ENCODE data around the gene HSD11B1L. TPM values are rescaled to one million over a fixed set of nuclear protein-coding genes. Genes with fewer than 3 reads are reported as not detected.

HSD11B1L gene
- total RNA-seq, 4 donors from 2014 or later: 20.1 to 38.1 (median 24.8) TPM

DNA sequence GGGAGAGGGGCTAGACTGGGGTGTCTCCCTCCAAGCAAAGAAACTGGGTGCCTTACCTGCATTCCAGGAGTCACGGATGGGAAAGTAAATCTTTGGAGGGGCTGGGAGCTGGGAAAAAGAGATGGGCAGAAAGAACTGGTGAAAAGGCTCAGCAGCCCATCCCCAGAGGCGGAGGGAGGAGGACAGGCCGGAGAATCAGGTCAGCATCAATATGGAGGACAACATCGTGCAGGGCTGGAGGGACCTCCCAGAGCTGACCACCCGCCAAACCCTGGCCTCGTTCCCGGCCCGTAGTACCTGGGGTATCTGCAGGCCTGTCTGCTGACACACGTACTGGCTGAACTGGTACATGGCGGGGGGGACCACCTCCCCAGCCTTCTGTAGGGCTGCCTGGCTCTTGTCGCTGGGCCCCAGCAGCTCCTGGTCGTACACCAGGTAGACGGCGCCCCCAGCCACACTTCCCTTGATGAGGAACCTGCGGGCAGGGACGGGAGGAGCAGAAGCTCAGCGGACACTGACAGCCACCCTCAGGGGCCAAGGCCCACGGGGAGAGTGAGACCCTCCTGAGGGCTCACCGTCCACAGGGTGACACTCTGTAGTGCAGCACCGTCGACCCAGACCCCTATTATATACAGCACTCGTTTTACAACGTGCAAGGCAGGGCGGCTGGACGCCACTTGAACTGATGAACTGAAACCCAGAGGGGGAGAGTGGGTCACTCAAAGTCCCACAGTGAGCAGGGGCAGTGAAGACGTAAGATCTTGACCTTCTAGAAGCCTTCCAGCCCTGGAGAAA lies 1.3 kb upstream of the HSD11B1L start:
- intact Hi-C loops (cut with DNase I; ENCODE audit: low total_unique reads): loop anchor here (5.0 to 10.0 kb wide), 2 partner anchors 635 to 1622 kb away; no protein-coding TSS in a partner anchor
- no peak for DNase-seq (ENCODE audit: low spot score in 2 of 2)
- no peak for TF ChIP-seq POLR2A (IDR thresholded peaks at IDR 0.05)
- TF ChIP-seq CTCF (IDR thresholded peaks at IDR 0.05): no peak
- peak overlapping the region; percentile 97 for H3K4me3 ChIP-seq (ENCODE audit: low read depth, poor library complexity, severe bottlenecking)
- 15 to 26% methylated on average over 13 to 26 of the region's 26 CpGs for WGBS, 2 donors

GRCh38 chr19:5680084-5680436 lies 767 bp upstream of the HSD11B1L start:
- no peak for TF ChIP-seq POLR2A (IDR thresholded peaks at IDR 0.05)
- no peak for TF ChIP-seq CTCF (IDR thresholded peaks at IDR 0.05)
- intact Hi-C loops (cut with DNase I; ENCODE audit: low total_unique reads): loop anchor here (10.0 kb wide), 1 partner anchor 635 kb away; no protein-coding TSS in a partner anchor
- DNase-seq (ENCODE audit: low spot score in 2 of 2): peak in 1 of 2 donors; percentile 92
- H3K4me3 ChIP-seq (ENCODE audit: low read depth, poor library complexity, severe bottlenecking): peak overlapping the region; percentile 97
- 0% methylated on average over 21 to 23 of the region's 23 CpGs for WGBS, 2 donors

DNA sequence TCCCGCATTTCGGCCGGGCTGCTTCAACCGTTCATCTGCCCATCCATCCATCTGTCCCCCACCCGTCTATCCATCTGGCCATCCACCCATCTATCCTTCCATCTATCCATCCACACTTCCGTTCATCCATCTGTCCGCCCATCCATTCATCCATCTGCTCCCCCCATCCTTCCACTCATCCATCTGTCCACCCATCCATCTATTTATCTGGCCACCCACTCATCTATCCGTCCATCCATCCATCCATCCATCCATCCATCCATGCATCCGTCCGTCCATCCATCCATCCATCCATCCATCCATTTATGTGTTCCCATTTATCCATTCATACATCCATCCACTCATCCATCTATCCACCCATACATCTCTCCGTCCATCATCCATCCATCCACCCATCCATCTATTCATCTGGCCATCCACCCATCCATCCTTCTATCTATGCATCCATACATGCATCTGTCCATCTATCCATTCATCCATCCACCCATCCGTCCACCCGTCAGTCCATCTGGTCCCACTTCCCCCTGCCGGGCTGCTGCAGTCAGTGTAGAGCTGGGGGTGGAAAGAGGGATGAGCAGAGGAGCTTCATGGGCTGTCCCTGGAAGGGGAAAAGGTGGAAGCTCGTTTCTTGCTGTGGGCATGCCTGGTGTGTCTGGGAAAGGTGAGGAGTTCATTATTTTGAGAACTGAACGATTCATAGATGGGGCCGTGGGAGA lies 722 bp downstream of the HSD11B1L start:
- 63 to 65% methylated on average over 17 of the region's 17 CpGs for WGBS, 2 donors
- intact Hi-C loops (cut with DNase I; ENCODE audit: low total_unique reads): loop anchor here (10.0 kb wide), 1 partner anchor 637 kb away; no protein-coding TSS in a partner anchor
- DNase-seq (ENCODE audit: low spot score in 2 of 2): no peak
- no peak overlapping the region for H3K4me3 ChIP-seq (ENCODE audit: low read depth, poor library complexity, severe bottlenecking)
- TF ChIP-seq POLR2A (IDR thresholded peaks at IDR 0.05) (no peak), CTCF (IDR thresholded peaks at IDR 0.05) (no peak)

- DNase-seq (ENCODE audit: low spot score in 2 of 2): peak in 1 of 2 donors; percentile 85
- TF ChIP-seq POLR2A (IDR thresholded peaks at IDR 0.05): no peak
- TF ChIP-seq CTCF (IDR thresholded peaks at IDR 0.05): no peak
- H3K4me3 ChIP-seq (ENCODE audit: low read depth, poor library complexity, severe bottlenecking): no peak overlapping the region
- WGBS, 2 donors: 90 to 91% methylated on average over 3 of the region's 3 CpGs
- intact Hi-C loops (cut with DNase I; ENCODE audit: low total_unique reads): loop anchor here (10.0 kb wide), 1 partner anchor 637 kb away; no protein-coding TSS in a partner anchor
Measured at GRCh38 chr19:5682107-5682482, 1.3 kb downstream of the HSD11B1L start.

GRCh38 chr19:5683177-5683886 lies 2.5 kb downstream of the HSD11B1L start:
- no peak for DNase-seq (ENCODE audit: low spot score in 2 of 2)
- 82 to 83% methylated on average over 10 of the region's 10 CpGs for WGBS, 2 donors
- no peak overlapping the region for H3K4me3 ChIP-seq (ENCODE audit: low read depth, poor library complexity, severe bottlenecking)
- TF ChIP-seq POLR2A (IDR thresholded peaks at IDR 0.05): no peak
- TF ChIP-seq CTCF (IDR thresholded peaks at IDR 0.05): no peak
- intact Hi-C loops (cut with DNase I; ENCODE audit: low total_unique reads): loop anchor here (10.0 kb wide), 1 partner anchor 639 kb away; no protein-coding TSS in a partner anchor
